Cardiac muscle cell (in vitro differentiated cells and primary cell): Measurements from ENCODE around the gene ANKUB1. TPM values are rescaled to one million over a fixed set of nuclear protein-coding genes. Genes with fewer than 3 reads are reported as not detected.

Experiments
- DNase-seq, 2 donors: peaks; one replicate each; pipeline versions ENCODE4 v3.0.0 to v3.0.0-alpha.2; 2010 to 2017; ENCODE audit warnings: low read depth in 1 of 2, low spot score in 1 of 2
- H3K27ac ChIP-seq: fragments of 200-600 bp; sonication (generic); 2 replicates; pipeline ENCODE4 v1.5.1; 2016
- H3K27me3 ChIP-seq: fragments of 200-600 bp; sonication (generic); 2 replicates; pipeline ENCODE4 v1.6.0; 2016; ENCODE audit warnings: control low read depth
- H3K36me3 ChIP-seq: fragments of 200-600 bp; sonication (generic); 2 replicates; pipeline ENCODE4 v1.5.1; 2016; ENCODE audit warnings: control low read depth
- H3K4me1 ChIP-seq: fragments of 200-600 bp; sonication (generic); 2 replicates; pipeline ENCODE4 v1.8.1; 2017; ENCODE audit warnings: low read depth, mild to moderate bottlenecking, mixed run types
- H3K4me3 ChIP-seq: fragments of 200-600 bp; sonication (generic); 2 replicates; pipeline ENCODE4 v1.5.1; 2016; ENCODE audit warnings: mild to moderate bottlenecking
- H3K9me3 ChIP-seq: fragments of 200-600 bp; sonication (generic); 2 replicates; pipeline ENCODE4 v1.5.1; 2017; ENCODE audit warnings: low read depth, mild to moderate bottlenecking, control low read depth
- CTCF ChIP-seq: IDR thresholded peaks from 2 replicates; pipeline ENCODE4 v1.5.1; 2012; ENCODE audit warnings: low read depth, mild to moderate bottlenecking, low read length
- polyA plus RNA-seq: library from polyadenylated mRNA; unstranded; fragments of >200 nt; fragmentation: Nextera tagmentation; extraction: Ambion mirVana; gene quantifications from 2 replicates; pipeline ENCODE4 v1.2.1, GENCODE V29; 2016
- total RNA-seq: library from RNA; depleted of rRNA; stranded (reverse); fragments of >200 nt; gene quantifications from 2 replicates; pipeline ENCODE4 v1.2.3, GENCODE V29; 2016

ANKUB1 gene
- total and polyA plus RNA-seq, 2 experiments from 2014 or later, result not detected

GRCh38 chr3:149781741-149782140 lies 10.6 kb downstream of the ANKUB1 start:
- no peak for DNase-seq
- no peak overlapping the region for H3K27ac ChIP-seq
- no peak for TF ChIP-seq CTCF
- H3K36me3 ChIP-seq, result no peaks in the 10 kb centered on the region
- no peaks in the 10 kb centered on the region for H3K27me3 ChIP-seq
- no peaks in the 10 kb centered on the region for H3K4me1 ChIP-seq
- no peaks in the 10 kb centered on the region for H3K9me3 ChIP-seq
- no peak overlapping the region for H3K4me3 ChIP-seq

GRCh38 chr3:149781211-149781610 lies 11.1 kb downstream of the ANKUB1 start:
- no peaks in the 10 kb centered on the region for H3K36me3 ChIP-seq
- H3K4me1 ChIP-seq, result no peaks in the 10 kb centered on the region
- H3K27me3 ChIP-seq, result no peaks in the 10 kb centered on the region
- TF ChIP-seq CTCF, result no peak
- H3K4me3 ChIP-seq, result no peak overlapping the region
- no peak for DNase-seq
- no peak overlapping the region for H3K27ac ChIP-seq
- no peaks in the 10 kb centered on the region for H3K9me3 ChIP-seq

- no peak overlapping the region for H3K27ac ChIP-seq
- H3K9me3 ChIP-seq, result no peaks in the 10 kb centered on the region
- DNase-seq, result no peak
- no peaks in the 10 kb centered on the region for H3K4me1 ChIP-seq
- TF ChIP-seq CTCF, result no peak
- H3K27me3 ChIP-seq, result no peaks in the 10 kb centered on the region
- H3K4me3 ChIP-seq, result no peak overlapping the region
- H3K36me3 ChIP-seq, result no peaks in the 10 kb centered on the region
Measured at GRCh38 chr3:149777414-149778214, 14.7 kb downstream of the ANKUB1 start.

DNA sequence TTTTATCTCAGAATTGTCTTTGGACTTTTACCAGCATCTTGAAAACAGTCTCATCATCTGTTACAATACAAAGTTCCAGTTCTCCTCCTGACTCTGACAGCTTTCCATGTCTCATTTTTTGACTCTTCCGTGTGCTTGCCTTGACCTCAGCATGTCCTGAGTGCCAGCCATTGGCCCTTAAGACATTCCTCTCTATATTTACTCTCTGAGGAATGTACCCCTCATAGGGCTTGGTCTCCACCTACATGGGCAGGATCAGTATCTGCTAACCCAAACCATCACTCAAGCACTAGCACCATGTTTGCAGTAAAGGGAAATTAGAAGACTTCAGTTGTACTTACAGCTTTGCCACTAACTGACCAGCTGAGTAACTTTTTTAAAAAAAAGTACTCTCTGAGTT lies 16.2 kb downstream of the ANKUB1 start:
- H3K36me3 ChIP-seq, result no peaks in the 10 kb centered on the region
- TF ChIP-seq CTCF, result no peak
- no peak for DNase-seq
- H3K4me1 ChIP-seq, result no peaks in the 10 kb centered on the region
- H3K4me3 ChIP-seq, result no peak overlapping the region
- H3K27ac ChIP-seq, result no peak overlapping the region
- H3K27me3 ChIP-seq, result no peaks in the 10 kb centered on the region
- H3K9me3 ChIP-seq, result no peaks in the 10 kb centered on the region

DNA sequence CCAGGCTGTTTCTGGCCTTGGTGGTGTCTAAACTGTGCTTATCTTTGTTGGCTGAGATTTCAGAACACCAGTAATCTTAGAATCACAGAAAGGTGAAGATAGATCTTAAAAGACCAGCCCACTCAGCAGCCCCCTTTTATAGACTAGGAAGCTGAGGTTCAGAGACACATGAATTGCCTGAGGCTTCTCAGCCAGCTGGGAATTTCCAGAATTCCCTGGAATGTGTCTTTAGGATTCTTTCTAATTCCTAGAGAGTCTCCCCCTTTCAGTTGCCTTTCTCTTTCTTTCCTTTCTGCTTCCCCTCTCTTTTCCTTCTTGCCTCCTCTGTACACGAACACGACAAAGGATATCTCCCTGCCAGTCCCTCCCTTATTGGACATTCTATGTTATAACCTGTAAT lies 19.5 kb downstream of the ANKUB1 start:
- no peak for TF ChIP-seq CTCF
- H3K27me3 ChIP-seq, result no peaks in the 10 kb centered on the region

More for the DNA sequence above, 19.5 kb downstream of the ANKUB1 start:
- Histone ChIP-seq H3K9me3 (no peaks in the 10 kb centered on the region), H3K4me3 (no peak overlapping the region), H3K27ac (no peak overlapping the region), H3K36me3 (no peaks in the 10 kb centered on the region), H3K4me1 (no peaks in the 10 kb centered on the region)
- no peak for DNase-seq
